Left ventricle myocardium inferior (tissue), 1 donor: ENCODE results near the gene NBPF8. TPM values are rescaled to one million over a fixed set of nuclear protein-coding genes. Genes with fewer than 3 reads are reported as not detected.
"Not testable (repeated sequence)": the region's sequence is repeated elsewhere in the genome, so short reads cannot be mapped to it uniquely, and the experiment has no call there.

Experiments used
- DNase-seq: peaks from one replicate; pipeline ENCODE4 v3.0.0-alpha.2; 2020
- H3K27ac ChIP-seq: fragments of 200-600 bp; replicated peaks from 2 replicates; pipeline ENCODE4 v1.8.0; 2021
- H3K27me3 ChIP-seq: fragments of 200-600 bp; 2 replicates; pipeline ENCODE4 v1.8.0; 2021; ENCODE audit warnings: low read depth
- H3K36me3 ChIP-seq: fragments of 200-600 bp; 2 replicates; pipeline ENCODE4 v1.8.0; 2021
- H3K4me1 ChIP-seq: fragments of 200-600 bp; 2 replicates; pipeline ENCODE4 v1.8.0; 2021
- H3K4me3 ChIP-seq: fragments of 200-600 bp; 2 replicates; pipeline ENCODE4 v1.8.0; 2021; ENCODE audit warnings: mild to moderate bottlenecking, moderate library complexity
- H3K9me3 ChIP-seq: fragments of 200-600 bp; replicated peaks from 2 replicates; pipeline ENCODE4 v1.8.0; 2021
- CTCF ChIP-seq: fragments of 200-600 bp; IDR thresholded peaks from 2 replicates; pipeline ENCODE4 v1.8.0; 2021; ENCODE audit warnings: antibody characterized with exemption, mild to moderate bottlenecking, borderline replicate concordance
- intact Hi-C: fragments of 100-400 bp; cut with micrococcal nuclease; formaldehyde crosslinking; loops from one replicate; pipeline ENCODE4 v1.11.0; 2022
- long read RNA-seq: library from polyadenylated mRNA; unstranded; transcript quantifications from one replicate; pipeline ENCODE4 v2.0.0, GENCODE V29; 2021
- total RNA-seq: library from RNA; stranded (reverse); fragmentation: NEBNext Ultra II Directional; extraction: Animal tissue kit (Norgen Biotek cat#: 25700); gene quantifications from one replicate; pipeline ENCODE4 v1.2.1, GENCODE V29; 2021
- donor health status: DM: no; HTN: yes; CAD: no; lungs with severe emphysema.

The NBPF8 gene
- 1.2 TPM for total RNA-seq
- long read RNA-seq, partial matches to known transcripts, result 1 of 2 reads
- long read RNA-seq, other reads (novel, unspliced or antisense), result 1 of 2 reads

- Histone ChIP-seq H3K27ac (peak within 1 kb of the TSS; percentile 68), H3K4me3 (peak within 1 kb of the TSS; percentile 73)
- H3K4me1 ChIP-seq, H3K27me3 ChIP-seq, intact Hi-C loops, H3K36me3 ChIP-seq, H3K9me3 ChIP-seq: not testable (repeated sequence)
- peak; percentile 82 for DNase-seq
Observed at GRCh38 chr1:120414911-120415480, at the start of gene NBPF8. Gene NBPF8 (plus strand): TSS chr1:120415035. CDS start chr1:120436523, 21,488 bp downstream.

DNA sequence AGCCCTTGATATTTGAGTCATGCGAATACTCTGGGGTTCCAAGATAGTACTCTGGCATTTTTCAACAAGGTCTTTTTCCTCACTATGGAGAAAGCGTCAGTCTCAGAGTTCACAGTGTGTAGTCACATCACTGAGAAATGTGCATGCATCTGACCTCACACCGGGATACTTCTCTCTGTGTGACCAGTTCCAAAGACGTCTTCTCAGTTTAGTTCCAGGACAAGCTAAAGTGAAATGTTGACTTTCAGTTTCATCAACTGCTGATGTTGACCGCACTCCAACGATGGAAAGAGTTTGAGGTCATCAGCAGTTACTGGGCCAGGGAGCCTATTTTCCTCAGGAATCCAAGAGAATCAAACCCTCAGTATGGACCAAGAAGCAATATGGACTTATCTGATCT is 47.1 kb upstream of the NBPF8 start:
- H3K9me3 ChIP-seq, H3K4me1 ChIP-seq, DNase-seq, intact Hi-C loops, H3K27me3 ChIP-seq, H3K4me3 ChIP-seq, H3K27ac ChIP-seq, H3K36me3 ChIP-seq: not testable (repeated sequence)

- H3K4me3 ChIP-seq, DNase-seq, H3K36me3 ChIP-seq, H3K9me3 ChIP-seq, H3K4me1 ChIP-seq, intact Hi-C loops, H3K27ac ChIP-seq, H3K27me3 ChIP-seq: not testable (repeated sequence)
Observed at GRCh38 chr1:120386651-120387050, 28.2 kb upstream of the NBPF8 start.

DNA sequence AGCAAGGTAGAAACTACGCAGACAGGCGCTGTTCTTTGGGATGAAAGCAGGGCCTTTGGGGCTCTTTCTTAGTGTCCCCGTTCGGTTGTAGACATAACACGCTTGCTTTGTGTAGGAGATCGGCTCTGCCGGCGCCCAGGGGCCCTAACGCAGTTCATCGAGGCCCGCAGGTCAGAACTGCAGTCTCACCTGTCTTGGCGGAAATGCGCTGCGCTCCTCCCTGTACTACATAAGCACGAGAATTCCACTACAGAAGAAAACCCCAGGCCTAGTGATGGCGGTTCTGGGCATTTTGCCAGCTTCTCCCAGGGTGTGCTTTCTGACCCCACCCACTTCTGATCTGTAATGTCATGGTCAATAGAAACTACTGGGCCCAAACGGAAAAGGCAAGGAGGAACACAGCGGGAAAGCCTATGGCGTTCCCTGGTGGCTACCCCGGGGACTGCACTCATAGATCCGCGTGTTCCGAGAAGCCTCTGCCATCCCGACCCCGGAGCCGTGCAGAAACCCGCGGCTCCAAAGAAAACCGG is 26.2 kb upstream of the NBPF8 start:
- DNase-seq, H3K9me3 ChIP-seq, intact Hi-C loops, H3K27ac ChIP-seq, H3K4me1 ChIP-seq, H3K36me3 ChIP-seq, H3K27me3 ChIP-seq, H3K4me3 ChIP-seq: not testable (repeated sequence)

DNA sequence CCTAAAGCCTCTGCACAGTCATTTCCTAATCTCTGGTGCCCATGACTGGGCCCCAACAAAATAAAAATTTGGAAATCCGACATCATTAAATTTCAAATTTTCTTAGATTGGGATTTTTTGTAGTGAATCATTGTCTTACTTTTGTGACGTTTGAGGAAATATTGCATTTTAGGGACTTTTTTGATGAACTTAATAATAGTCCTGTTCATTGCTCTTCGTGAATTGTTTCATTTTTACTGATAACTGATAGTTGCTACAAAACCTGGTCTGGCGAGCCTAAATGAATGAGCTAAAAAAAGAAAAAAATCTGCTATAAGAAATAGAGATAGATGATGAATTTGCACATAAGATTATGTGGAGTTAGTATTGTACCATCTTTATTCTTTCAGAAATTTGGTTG is 23.5 kb upstream of the NBPF8 start:
- intact Hi-C loops, H3K27ac ChIP-seq, H3K9me3 ChIP-seq, H3K4me3 ChIP-seq, H3K4me1 ChIP-seq, H3K36me3 ChIP-seq, H3K27me3 ChIP-seq, DNase-seq: not testable (repeated sequence)

DNA sequence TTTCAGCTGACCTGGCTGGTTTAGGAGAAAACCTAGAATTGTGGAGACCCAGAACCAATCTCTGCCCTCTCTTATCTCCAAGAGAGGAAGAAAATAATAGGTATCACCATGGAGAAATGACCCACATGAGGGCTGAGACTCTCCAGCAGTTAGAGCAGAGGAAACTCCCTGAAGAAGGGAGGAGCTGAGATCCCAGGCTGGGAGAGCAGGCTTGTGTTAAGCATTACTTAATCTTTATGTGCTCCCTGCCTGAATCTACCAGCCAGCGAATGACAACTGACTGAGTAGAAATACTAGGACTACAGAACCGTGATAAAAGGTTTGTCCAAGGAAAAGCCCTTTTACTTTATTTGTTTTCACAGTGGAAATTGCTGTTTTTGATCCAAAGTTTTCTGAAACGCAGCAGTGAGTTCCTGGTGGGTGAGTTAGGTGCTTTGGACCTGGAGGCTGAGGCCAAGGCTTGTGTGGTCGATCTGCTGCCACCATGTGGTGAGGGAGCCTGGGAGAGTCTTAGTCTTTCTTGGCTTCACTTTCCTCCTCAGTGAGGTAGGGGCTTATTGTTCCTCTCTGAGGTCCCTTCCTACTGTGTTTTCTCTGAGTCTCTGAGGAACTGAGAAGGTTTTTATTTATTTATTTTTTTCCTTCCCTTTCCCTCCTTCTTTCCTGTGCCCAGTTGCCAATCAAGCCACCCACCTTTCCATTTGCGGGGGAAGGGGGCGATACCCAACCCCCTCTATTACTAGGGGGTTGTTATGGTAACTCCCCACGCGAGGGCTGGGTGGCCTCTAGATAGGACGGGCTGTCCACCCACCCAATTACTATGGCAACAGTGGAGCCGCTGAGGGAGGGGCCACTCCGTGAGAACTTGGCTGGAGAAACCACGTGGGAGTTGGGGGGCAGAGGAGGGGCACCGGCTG is 21.3 kb upstream of the NBPF8 start:
- TF ChIP-seq CTCF, result peak; percentile 30
- H3K4me1 ChIP-seq, intact Hi-C loops, H3K4me3 ChIP-seq, H3K27ac ChIP-seq, H3K36me3 ChIP-seq, H3K27me3 ChIP-seq, H3K9me3 ChIP-seq, DNase-seq: not testable (repeated sequence)

- H3K36me3 ChIP-seq, intact Hi-C loops, H3K4me1 ChIP-seq, DNase-seq, H3K27ac ChIP-seq, H3K27me3 ChIP-seq, H3K4me3 ChIP-seq, H3K9me3 ChIP-seq: not testable (repeated sequence)
Observed at GRCh38 chr1:120405348-120405747, 9.5 kb upstream of the NBPF8 start.

GRCh38 chr1:120414451-120414850 is 384 bp upstream of the NBPF8 start:
- DNase-seq, intact Hi-C loops, H3K4me1 ChIP-seq, H3K36me3 ChIP-seq, H3K9me3 ChIP-seq, H3K27me3 ChIP-seq: not testable (repeated sequence)
- H3K4me3 ChIP-seq, result peak overlapping the region; percentile 73
- peak overlapping the region; percentile 68 for H3K27ac ChIP-seq

- intact Hi-C loops, H3K27me3 ChIP-seq, DNase-seq, H3K36me3 ChIP-seq, H3K9me3 ChIP-seq, H3K4me1 ChIP-seq: not testable (repeated sequence)
- peak overlapping the region; percentile 68 for H3K27ac ChIP-seq
- peak overlapping the region; percentile 73 for H3K4me3 ChIP-seq
Observed at GRCh38 chr1:120415492-120415961, 692 bp downstream of the NBPF8 start.

- H3K27me3 ChIP-seq, H3K36me3 ChIP-seq, H3K9me3 ChIP-seq, H3K4me3 ChIP-seq, H3K4me1 ChIP-seq, intact Hi-C loops, H3K27ac ChIP-seq, DNase-seq: not testable (repeated sequence)
Observed at GRCh38 chr1:120425063-120425462, 10.2 kb downstream of the NBPF8 start.

GRCh38 chr1:120431626-120432025 is 16.8 kb downstream of the NBPF8 start:
- H3K27me3 ChIP-seq, H3K4me1 ChIP-seq, H3K36me3 ChIP-seq, H3K4me3 ChIP-seq, DNase-seq, intact Hi-C loops, H3K27ac ChIP-seq, H3K9me3 ChIP-seq: not testable (repeated sequence)

DNA sequence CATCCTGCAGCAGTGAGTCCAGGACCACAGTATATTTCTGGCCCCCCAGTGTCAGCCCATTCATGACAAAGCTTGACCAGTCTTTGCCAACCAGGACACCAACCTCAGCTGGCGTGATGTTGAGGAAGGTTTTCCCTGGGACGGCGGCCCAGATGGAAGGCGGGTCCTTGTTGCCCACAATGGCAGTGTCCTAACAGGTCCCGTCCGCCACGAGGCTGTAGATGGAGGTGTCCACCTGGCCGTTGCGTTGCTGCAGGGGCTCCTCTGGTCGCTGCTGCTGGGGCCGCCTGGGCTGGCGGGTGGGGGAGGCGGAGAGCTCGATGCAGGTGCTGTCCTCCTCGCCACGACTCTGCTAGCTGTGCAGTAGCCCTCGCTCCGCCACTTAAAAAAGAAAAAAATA is 19.0 kb downstream of the NBPF8 start:
- H3K27me3 ChIP-seq, H3K36me3 ChIP-seq, intact Hi-C loops, H3K4me1 ChIP-seq, H3K9me3 ChIP-seq, DNase-seq, H3K4me3 ChIP-seq, H3K27ac ChIP-seq: not testable (repeated sequence)
